ENCODE results near the gene BBOX1. TPM values are rescaled to one million over a fixed set of nuclear protein-coding genes. Genes with fewer than 3 reads are reported as not detected.
A peak's percentile ranks its signal among the peaks of the same experiment; 100 is the strongest.

The BBOX1 gene
- polyA plus RNA-seq, 1 donor from 2014 or later = not detected

DNA sequence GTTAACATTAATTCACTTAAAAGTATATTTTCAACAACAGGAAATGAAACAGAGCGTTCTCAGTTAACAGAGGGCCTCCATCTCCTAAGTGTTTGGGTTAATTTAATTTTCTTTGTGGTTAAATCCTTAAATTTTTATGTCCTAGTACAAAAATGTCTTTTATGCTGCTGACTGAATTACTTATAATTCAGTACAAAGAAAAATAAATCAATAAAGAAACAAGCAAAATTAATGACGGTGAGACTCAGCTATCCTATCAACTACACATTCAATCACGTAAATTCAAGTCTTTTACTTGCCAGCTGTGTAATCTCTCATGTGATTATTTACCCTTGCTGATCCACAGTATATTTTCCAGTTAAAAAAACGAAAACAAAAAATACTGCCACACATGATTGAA lies 81.4 kb downstream of the BBOX1 start:
- Histone ChIP-seq H3K4me3 (ENCODE audit: low read length) (no peak overlapping the region), H4K20me1 (ENCODE audit: insufficient read depth) (no peaks in the 10 kb centered on the region)

DNA sequence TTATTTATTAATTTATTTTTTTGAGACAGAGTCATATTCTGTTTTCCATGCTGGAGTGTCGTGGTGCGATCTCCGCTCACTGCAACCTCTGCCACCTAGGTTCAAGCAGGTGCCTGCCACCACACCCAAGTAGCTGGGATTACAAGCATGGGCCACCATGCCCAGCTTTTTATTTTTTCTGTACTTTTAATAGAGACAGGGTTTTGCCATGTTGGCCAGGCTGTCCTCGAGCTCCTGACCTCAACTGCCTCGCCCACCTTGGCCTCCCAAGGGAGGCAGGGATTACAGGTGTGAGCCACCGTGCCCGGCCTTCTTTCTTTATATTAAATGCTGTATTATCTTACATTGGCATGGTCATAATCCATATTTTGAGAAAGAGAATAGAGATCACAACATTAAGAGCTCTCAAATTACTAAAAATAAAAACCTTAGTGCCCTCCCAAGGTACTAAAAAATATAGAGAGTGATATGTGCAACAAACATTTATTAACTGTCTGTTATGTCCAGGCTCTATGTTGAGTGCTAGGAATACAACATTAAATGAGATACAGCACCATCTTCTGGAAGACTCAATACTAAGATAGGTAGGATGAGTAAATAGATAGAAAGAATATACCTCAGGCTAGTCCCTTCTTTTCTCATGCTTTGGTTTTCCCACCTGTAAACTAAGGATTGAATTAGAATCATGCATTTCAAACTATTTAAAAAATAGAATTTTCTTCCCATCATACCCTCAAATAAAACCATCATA lies 84.1 kb downstream of the BBOX1 start:
- no peak overlapping the region for H3K4me2 ChIP-seq (ENCODE audit: low read length)
- no peak overlapping the region for H3K4me3 ChIP-seq (ENCODE audit: low read length)
- H3K9ac ChIP-seq (ENCODE audit: low read length) = no peak overlapping the region
- H3F3A ChIP-seq (ENCODE audit: insufficient read depth, low read length, poor library complexity, severe bottlenecking) = no peaks in the 10 kb centered on the region
- H3K9me2 ChIP-seq (ENCODE audit: insufficient read depth, low read length) = no peaks in the 10 kb centered on the region
- no peak overlapping the region for H2AFZ ChIP-seq (ENCODE audit: low read depth, low read length)
- no peak for TF ChIP-seq POLR2AphosphoS5 (IDR thresholded peaks at IDR 0.05)
- peak; percentile 36 for TF ChIP-seq SMC3 (conservative IDR thresholded peaks at IDR 0.05; ENCODE audit: poor library complexity)
- no peaks in the 10 kb centered on the region for H3K9me3 ChIP-seq (ENCODE audit: low read length)
- no peaks in the 10 kb centered on the region for H4K20me1 ChIP-seq (ENCODE audit: insufficient read depth)
- no peaks in the 10 kb centered on the region for H3K79me2 ChIP-seq (replicated peaks; ENCODE audit: insufficient read depth, low read length)
- H3K27ac ChIP-seq (ENCODE audit: low read length) = no peak overlapping the region
- no peaks in the 10 kb centered on the region for H3K27me3 ChIP-seq (ENCODE audit: insufficient read depth, low read depth, low read length)
- H3K36me3 ChIP-seq (ENCODE audit: insufficient read depth, low read length) = no peaks in the 10 kb centered on the region

More for the DNA sequence above, 81.4 kb downstream of the BBOX1 start:
- no peaks in the 10 kb centered on the region for H3K9me3 ChIP-seq (ENCODE audit: low read length)
- H3K4me2 ChIP-seq (ENCODE audit: low read length) = no peak overlapping the region
- no peak overlapping the region for H3K9ac ChIP-seq (ENCODE audit: low read length)
- no peaks in the 10 kb centered on the region for H3K9me2 ChIP-seq (ENCODE audit: insufficient read depth, low read length)
- no peaks in the 10 kb centered on the region for H3K27me3 ChIP-seq (ENCODE audit: insufficient read depth, low read depth, low read length)
- no peak overlapping the region for H3K27ac ChIP-seq (ENCODE audit: low read length)
- TF ChIP-seq, protein P1, sequence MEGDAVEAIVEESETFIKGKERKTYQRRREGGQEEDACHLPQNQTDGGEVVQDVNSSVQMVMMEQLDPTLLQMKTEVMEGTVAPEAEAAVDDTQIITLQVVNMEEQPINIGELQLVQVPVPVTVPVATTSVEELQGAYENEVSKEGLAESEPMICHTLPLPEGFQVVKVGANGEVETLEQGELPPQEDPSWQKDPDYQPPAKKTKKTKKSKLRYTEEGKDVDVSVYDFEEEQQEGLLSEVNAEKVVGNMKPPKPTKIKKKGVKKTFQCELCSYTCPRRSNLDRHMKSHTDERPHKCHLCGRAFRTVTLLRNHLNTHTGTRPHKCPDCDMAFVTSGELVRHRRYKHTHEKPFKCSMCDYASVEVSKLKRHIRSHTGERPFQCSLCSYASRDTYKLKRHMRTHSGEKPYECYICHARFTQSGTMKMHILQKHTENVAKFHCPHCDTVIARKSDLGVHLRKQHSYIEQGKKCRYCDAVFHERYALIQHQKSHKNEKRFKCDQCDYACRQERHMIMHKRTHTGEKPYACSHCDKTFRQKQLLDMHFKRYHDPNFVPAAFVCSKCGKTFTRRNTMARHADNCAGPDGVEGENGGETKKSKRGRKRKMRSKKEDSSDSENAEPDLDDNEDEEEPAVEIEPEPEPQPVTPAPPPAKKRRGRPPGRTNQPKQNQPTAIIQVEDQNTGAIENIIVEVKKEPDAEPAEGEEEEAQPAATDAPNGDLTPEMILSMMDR (IDR thresholded peaks at IDR 0.05; ENCODE audit: poor library complexity, severe bottlenecking) = no peak
- TF ChIP-seq EZH2 (IDR thresholded peaks at IDR 0.05; ENCODE audit: borderline replicate concordance, insufficient read depth, low read length, poor library complexity, severe bottlenecking) = no peak
- TF ChIP-seq SMC3 (conservative IDR thresholded peaks at IDR 0.05; ENCODE audit: poor library complexity) = no peak
- TF ChIP-seq, protein P2, sequence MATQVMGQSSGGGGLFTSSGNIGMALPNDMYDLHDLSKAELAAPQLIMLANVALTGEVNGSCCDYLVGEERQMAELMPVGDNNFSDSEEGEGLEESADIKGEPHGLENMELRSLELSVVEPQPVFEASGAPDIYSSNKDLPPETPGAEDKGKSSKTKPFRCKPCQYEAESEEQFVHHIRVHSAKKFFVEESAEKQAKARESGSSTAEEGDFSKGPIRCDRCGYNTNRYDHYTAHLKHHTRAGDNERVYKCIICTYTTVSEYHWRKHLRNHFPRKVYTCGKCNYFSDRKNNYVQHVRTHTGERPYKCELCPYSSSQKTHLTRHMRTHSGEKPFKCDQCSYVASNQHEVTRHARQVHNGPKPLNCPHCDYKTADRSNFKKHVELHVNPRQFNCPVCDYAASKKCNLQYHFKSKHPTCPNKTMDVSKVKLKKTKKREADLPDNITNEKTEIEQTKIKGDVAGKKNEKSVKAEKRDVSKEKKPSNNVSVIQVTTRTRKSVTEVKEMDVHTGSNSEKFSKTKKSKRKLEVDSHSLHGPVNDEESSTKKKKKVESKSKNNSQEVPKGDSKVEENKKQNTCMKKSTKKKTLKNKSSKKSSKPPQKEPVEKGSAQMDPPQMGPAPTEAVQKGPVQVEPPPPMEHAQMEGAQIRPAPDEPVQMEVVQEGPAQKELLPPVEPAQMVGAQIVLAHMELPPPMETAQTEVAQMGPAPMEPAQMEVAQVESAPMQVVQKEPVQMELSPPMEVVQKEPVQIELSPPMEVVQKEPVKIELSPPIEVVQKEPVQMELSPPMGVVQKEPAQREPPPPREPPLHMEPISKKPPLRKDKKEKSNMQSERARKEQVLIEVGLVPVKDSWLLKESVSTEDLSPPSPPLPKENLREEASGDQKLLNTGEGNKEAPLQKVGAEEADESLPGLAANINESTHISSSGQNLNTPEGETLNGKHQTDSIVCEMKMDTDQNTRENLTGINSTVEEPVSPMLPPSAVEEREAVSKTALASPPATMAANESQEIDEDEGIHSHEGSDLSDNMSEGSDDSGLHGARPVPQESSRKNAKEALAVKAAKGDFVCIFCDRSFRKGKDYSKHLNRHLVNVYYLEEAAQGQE (IDR thresholded peaks at IDR 0.05; ENCODE audit: borderline replicate concordance) = no peak
- TF ChIP-seq MXI1 (conservative IDR thresholded peaks at IDR 0.05; ENCODE audit: poor library complexity, severe bottlenecking) = no peak
- no peak for TF ChIP-seq POLR2AphosphoS5 (IDR thresholded peaks at IDR 0.05)
- TF ChIP-seq TAF1 (IDR thresholded peaks at IDR 0.05; ENCODE audit: low read depth) = no peak
- TF ChIP-seq EP300 (conservative IDR thresholded peaks at IDR 0.05; ENCODE audit: poor library complexity, severe bottlenecking) = no peak
- no peaks in the 10 kb centered on the region for H3F3A ChIP-seq (ENCODE audit: insufficient read depth, low read length, poor library complexity, severe bottlenecking)
- H3K79me2 ChIP-seq (replicated peaks; ENCODE audit: insufficient read depth, low read length) = no peaks in the 10 kb centered on the region
- no peak overlapping the region for H2AFZ ChIP-seq (ENCODE audit: low read depth, low read length)
- H3K36me3 ChIP-seq (ENCODE audit: insufficient read depth, low read length) = no peaks in the 10 kb centered on the region

All from neural cell (in vitro differentiated cells).